HG02623 (cell line): ENCODE data around the gene ADCY2.

Experiments used
- ATAC-seq: cut with Tn5 transposase; IDR thresholded peaks from one replicate; pipeline ENCODE4 v1.9.1; 2021; ENCODE audit warnings: moderate library complexity; ENCODE audit not compliant: unreplicated experiment

ADCY2 gene

DNA sequence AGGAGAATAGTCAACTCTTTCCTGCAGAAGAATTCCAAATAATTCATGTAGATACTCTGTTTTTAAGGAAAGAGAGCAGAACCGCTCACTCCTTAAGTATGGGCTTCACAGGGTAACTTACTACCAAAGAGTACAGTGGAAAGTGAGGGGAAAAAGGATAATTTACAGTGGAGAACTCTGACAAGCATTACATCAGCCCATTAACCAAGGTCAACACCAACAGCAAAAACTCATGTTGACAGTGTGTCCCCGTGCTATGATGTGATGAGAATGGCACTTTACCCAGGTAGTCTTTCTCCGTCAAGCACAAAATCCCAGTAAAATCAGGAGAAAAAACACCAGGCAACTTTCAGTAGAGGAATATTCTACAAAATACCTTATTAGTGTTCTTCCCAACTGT is 104.3 kb downstream of the ADCY2 start:
- ATAC-seq, result no peak

DNA sequence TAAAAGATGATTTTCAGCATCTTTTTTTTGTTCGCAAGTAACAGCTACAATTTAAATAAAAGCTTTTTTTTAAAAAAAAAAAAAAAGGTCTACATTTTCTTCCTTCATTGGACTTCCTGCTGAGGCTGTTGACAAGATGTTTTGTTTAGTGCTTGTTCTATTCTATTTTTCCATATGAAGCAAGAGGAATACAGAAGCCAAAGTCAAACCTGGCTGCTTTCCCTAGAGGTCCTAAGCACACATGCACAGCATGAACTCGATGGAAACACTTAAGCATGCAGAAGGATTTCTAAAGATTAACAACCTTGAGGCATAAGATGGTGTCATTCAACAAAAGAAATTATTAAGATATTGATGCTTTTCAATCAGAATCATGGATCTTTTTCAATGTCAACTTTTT is 105.1 kb downstream of the ADCY2 start:
- ATAC-seq, result no peak

DNA sequence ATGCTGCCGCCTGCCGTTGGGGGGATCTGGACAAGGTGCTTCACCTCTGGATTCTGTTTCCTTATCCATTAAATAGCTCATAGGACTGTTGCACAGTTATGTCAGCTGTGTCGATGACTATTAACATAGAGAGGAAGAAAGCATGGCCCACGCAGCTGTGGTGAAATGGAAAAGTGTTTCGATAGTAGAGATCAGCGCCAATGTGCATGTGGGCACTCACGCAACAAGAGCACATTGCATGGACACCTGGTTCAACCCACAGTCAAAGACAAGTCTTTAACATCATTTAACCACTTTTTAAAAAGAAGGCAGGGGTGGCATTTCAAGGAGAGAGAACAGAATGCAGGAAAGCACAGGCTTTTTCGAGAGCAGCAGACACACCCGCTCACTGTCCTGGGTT is 107.6 kb downstream of the ADCY2 start:
- ATAC-seq, result no peak

DNA sequence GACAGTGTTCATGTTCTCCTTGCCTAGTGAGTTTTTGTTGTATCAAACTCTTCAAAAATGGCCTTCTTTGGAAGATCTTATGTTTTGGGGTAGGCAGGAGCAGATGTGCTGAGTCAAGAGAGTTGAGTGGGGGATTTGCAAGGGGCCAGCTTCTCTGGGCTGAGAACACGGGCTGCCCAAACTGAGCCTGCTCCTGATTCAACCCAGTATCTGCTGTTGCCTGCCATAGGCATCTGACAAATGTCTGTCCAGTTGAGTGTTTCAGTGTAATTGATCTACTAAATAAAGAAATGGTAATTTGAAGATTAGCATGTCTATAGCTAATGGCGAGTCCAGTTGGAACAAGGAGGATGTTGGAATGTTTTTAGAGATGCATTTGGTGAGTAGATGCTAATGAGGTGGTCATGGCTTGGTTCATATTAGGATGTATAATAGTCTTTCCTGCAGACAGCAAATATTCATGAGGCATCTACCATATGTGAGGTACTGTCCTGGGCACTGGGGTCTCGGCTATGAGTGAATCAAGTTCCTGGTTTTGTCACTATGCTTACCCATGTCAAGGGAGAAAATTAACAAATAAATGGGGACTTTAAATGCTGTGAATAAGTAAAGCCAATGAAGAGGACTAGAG is 119.5 kb downstream of the ADCY2 start:
- no peak for ATAC-seq

DNA sequence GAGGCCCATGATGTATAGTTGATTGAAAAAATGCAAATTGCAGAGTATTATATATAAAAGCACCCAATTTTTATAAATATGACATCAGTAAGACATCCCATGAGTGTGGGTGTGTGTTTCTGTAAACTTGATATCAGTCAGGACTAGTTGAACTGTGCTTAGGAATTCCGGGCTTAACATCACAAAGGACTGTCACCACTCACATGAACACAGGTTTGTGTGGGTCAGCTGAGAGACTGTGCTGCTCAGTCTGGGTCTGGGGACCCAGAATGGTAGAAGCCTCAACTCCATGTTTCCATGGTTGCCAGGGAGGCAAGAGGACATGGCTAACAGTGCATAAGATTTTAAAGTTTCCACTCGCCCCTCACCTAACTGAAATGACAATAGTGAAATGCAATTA is 120.3 kb downstream of the ADCY2 start:
- no peak for ATAC-seq

DNA sequence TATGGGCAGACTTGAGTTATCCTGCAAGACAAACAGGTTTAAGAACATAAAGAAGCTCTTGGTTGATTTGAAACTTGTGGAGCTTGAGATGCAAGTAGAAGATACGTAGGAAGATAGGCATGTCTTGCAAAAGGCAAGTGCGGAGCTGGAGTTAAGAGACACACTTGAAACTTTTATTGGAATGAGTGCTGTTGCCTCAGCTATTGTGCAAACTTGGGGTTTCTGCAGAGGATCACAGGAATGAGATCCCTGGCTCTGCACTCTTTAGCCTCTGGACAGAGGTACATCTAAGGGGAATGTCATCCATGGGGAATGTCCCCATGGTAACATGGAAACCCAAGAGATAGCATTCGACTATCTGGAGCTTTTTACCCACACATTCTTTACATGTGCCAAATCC is 121.1 kb downstream of the ADCY2 start:
- ATAC-seq, result no peak

DNA sequence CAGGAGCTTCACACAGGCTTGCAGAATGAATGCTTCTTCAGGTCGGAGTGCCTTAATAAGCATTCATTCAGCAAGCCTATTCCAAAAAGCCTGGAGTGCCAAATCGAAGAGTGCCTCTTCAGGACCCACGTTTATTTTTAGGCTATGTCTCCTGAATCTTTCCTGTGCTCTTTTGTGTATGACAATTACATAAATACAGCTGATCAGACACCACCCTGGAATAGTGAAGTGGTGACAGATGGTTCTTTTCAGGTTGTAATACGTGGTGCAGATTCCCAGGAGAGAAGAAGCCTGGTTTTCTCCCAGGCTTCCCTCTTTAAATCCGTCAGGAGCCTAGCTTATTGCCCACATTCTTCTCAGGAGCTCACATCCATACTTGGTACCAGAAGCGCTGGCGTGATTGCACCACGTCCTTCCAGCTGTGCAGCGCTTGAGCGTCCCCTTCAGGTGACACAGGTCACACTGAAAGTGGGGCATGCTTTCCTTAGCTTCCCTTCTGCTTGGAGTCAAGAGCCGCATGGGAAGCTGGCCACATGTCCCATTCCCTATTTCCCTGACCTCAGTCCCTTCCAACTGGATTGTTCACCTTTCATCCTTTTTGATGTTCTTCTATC is 123.1 kb downstream of the ADCY2 start:
- ATAC-seq, result no peak

DNA sequence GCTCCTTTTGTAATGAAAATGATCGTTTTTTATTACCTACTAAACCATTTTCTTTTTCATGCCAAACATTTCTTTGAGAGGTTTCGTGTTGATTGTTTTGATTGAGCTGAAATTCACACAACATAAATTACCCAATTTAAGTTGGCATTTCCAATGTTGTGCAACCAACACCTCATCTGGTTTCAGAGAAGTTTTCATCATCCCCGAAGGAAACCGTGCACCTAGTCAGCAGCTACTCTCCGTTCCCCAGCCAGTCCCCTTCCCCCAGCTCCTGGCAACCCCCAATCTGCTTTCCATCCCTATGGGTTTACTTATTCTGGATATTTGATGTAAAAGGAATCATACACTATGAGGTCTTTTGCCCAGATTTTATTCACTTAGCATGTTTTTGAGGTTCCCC is 123.6 kb downstream of the ADCY2 start:
- no peak for ATAC-seq

DNA sequence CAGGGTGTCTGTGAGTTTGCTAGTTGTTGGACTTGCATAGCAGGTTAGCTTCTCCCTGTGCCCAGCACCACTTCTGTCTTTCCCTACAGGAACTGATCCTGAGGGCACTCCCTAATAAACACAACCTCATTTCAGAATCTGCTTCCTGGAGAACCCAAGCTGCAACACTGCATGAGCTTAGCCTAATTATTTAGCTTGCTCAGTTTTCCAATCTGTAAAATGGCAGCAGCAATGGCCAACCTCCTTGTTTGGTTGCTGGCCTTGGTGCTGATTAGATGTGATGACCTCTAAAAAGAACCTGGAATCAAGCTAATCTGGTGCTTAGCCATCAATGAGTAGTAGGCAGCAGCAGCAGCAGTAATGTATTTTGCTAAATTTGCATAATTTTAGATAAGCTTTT is 133.9 kb downstream of the ADCY2 start:
- ATAC-seq, result no peak

DNA sequence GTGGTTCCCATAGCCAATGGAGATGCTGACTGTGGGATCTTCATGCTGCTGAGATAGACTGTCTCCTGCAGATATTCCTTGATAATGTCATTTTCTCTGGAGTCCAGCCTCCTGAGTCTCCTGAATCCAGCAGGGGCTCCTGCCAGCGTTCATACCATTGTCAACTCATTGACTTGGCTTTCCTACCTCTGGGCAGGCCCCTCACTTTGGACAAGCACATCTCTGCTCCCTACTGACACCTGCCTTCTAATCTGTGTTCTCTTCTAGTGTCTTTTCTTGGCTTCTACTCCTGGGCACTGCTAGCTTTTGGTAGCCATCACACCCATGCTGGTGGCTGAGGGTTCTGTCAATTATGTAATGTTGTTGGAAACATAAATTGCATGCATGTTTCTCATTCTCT is 138.0 kb downstream of the ADCY2 start:
- ATAC-seq, result no peak

DNA sequence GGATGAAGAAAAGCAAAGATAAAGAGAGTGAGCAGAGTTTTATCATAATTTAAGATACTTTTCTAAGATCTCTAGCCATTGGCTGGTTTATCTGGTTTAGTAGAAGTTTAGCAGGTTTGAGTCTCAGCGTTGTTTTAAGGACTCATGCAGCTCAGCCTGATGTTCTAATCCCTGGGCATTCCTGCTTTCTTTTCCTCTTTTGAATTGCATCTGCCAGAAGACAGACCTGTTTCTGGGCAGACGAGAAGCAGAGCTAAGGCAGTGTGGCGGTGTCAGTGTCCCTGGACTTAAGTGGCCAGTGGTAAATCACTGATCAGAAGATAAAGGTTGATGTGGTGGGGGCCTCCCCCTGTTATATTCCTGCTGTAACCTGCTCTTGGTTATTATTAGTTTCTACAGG is 138.6 kb downstream of the ADCY2 start:
- no peak for ATAC-seq

DNA sequence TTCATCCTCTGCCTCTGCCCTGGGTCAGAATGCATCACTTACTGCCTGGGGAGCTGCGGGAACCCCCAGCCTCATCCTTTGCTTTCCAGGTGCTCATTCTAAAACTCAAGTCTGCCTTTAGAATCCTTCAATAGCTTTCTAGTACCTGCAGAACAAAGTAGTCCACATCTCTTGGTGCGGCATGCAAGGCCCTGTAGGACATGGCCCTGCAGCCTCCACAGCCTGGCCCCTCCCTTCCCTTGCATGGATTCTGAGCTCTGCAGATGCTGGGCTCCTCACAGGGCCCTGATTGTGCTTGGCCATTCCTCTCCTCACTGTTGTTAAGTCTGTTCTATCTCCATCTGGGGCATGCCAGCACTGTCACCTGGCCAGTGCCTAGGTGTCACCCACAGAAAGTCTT is 141.6 kb downstream of the ADCY2 start:
- ATAC-seq, result no peak

DNA sequence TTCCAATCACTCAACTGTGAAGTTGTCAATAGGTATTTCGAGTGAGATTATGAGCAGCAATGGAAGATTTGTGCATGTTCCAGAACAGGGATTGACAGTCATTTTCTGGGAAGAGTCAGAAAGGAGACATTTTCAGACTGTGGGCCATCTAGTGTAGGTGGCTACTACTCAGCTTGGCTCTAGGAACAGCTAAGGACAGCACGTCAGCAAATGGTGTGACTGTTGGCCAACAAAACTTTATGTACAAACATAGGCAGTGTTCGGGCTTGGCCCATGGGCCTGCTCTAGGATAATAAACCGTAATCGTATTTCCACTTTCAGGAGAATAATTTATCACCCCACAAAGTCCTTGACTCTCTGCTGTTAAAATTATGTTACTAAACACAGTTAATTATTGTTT is 143.6 kb downstream of the ADCY2 start:
- ATAC-seq, result no peak

DNA sequence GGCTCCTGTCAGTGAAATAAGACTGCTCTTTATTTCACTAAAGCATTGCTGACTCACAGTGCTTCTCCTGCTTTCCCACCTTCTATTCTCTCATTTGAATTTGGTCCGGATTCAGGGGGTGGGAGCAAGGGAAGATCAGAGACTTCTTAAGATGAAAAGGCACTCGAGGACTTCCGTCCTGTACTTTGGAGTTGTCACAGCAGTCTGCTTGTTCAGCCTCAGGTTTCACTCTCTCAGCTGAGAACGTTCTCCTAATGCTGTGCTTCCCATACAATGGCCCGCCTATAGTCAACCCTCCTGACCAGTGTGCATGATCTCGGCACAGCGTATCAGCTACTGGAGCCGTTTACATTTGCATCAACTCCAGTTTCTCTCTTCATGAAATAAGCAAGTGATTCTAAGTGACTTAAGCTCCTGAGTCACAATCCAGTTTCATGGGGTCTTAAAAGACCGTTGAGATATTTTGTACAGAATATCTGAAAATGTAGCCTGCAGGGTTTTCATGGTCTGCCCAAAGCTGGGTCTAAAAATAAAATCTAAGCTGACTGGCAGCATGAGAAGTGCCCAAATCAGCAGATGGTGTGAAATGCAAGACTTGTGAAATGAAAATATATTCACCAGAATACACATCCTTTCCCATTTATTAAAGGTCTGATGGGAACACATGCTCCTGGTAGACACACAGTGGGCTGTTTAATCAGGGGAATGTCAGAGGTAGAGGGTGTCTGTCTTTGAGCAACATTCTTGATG is 145.0 kb downstream of the ADCY2 start:
- ATAC-seq, result no peak

DNA sequence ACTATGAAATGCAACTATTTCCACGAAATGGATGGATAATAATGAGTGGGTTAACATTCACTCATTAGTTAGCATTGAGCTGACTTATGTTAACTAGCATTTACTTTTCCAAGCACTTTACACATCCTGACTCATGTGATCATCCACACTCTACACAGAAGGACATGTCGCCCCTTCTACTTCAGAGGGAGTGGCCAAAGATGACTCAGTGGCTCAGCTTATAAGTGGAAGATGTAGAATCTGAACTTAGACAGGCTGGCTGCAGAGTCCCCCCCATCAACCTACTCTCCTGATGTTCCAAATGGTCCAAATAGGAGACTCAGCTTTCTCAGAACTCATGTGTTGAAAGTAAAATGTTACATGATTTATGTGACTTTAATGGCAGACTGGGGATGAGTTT is 146.0 kb downstream of the ADCY2 start:
- ATAC-seq, result no peak

DNA sequence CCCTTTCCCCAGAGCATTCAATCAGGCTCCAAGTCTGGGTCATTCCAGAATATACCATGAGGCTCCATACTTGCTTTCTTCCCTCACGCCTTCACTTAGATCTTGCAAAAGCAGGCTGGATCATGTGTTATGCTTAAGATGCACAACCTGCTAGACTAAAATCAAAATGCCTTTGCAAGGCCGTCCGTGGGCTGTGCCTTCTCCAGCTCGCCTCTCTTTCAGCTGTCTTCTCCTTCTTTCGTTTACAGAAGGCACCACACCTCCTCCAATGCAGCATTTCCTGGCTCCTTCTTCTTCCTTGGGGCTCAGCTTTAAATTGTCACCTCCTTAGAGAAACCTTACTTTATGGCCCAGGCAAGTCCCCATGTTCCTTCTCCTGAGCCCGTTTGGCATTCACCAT is 150.6 kb downstream of the ADCY2 start:
- ATAC-seq, result no peak

DNA sequence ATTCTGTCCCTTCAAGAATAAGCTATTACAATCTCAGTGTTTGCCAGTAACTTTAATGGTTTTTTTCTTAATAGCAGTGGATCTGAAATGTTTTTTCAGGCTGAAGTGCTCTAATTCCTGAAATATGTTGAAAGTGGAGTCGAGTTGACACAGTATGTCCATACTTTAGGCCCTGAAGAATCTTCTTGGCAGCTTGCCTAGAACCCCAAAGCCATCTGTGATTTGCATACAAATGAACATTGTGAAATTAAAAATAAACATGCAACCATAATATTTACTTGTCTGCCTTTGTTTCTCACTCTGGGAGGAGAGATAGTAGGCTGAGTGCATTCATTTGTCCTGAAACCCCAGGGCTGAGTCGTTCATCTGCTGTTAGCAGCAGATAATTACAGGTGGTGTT is 152.7 kb downstream of the ADCY2 start:
- no peak for ATAC-seq

DNA sequence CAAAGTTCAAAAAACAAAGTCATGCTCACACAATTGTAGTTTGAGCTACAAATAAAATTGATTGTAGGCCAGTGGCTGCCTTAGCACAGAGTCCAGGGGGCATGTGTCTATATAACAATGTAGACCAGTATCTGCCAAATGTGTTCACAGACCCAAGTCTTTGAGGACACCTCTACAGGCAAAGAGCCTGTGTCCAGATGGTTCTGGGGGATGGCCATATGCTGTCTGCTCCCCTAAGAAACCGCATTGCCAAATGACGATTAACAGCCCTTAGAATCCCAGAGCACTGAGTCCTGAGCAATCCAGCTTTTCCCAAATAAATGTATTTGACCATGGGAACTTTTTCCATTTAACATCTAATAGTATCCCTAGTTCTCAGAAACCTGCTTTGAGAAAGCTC is 169.6 kb downstream of the ADCY2 start:
- ATAC-seq, result no peak

DNA sequence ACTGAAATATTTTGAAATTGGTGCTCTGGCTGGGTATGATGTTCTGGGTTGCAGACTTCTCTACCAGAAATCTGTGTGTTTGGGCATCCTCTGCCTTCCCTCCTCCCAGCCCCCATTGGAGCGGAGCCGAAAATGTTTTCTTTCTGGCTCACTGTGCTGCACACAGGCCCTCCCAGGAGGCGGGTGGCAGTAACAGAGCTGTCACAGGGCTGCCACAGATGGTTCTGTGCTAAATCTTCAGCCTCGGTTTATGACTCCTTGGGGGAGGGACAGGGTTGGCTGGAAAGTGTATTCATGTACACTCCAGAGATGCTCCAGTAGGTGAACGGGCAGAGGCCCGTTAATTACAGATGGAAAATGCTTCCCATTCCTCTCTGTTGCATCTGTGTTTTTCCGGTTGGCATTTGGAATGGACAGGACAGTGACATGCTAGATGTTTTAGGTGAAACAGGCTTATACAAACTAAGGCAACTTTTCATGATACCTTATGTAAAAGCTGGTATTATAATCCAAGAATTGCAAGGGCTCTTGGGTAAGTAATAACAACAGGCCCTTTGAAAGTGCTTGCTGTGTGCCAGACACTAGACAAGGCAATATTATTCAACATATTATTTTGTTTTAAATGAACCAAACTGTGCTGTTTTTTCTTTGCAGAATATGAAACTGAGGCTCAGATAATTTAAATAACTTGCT is 180.2 kb downstream of the ADCY2 start:
- ATAC-seq, result no peak

DNA sequence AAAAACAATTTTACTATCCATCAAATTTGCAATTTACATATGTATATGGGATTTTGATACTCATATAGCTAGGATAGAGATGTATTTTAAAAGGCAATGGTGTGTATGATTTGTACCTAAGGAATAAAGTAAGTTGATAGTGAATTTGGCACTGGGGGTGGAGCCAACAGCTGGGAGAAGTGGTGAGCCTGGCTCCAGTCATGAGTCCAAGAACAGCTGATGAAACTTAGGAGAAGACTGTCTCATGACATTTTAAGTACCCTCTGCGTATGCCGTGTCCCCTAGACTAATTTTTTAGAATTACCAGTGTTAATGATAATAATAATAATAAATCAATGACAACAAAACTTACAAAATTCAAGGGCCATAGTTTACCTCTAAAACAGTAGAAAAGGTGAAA is 181.4 kb downstream of the ADCY2 start:
- no peak for ATAC-seq

DNA sequence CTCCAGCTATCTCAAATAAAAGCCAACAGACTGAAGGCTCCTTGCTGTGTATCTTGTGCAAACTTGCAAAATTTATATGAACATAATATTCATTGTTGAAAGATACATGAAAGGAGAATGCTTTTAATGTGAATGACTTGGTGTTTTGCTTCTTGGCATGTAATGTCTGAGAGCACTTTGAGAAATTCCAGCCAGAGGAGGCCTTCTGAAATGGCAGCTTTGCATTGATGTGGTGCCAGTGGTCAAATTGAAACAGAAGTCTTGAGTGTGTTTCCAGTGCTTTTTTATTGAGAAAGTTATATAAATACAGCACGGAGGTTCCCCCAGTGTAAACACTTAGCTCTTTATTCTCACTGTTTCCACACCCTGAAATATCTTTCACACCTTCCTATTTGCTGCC is 182.1 kb downstream of the ADCY2 start:
- no peak for ATAC-seq

DNA sequence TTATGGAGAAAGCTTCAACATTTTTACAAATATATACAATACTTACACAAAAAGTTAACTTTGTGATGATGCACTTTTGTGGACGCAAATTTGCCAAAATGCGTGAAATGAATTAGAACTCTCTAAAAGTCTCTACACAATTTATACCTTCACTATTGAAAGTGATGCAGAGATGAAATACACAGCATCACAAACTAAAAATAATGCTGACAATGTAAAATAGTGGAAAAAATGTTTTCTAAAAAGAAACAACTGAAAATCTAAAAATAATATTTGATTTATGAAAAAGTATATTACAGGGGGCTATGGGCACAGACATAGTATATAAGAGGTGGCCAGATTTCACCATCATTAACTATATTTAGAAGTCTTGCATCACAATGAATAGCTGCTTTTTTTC is 188.8 kb downstream of the ADCY2 start:
- ATAC-seq, result no peak
